H1 (cell line): ENCODE data around the gene CDKN2A. TPM values are rescaled to one million over a fixed set of nuclear protein-coding genes. Genes with fewer than 3 reads are reported as not detected.

Source experiments
- CTCF ChIA-PET: fragments of 300-600 bp; sonication (Branson Sonifier 250); formaldehyde crosslinking; loops from one replicate; lab custom pipeline; 2021; ENCODE audit not compliant: partially characterized antibody; lab: Charles Lee
- POLR2A ChIA-PET: fragments of 300-600 bp; sonication (Branson Sonifier 250); formaldehyde crosslinking; loops from one replicate; lab custom pipeline; 2021; ENCODE audit warnings: inconsistent platforms; ENCODE audit not compliant: partially characterized antibody; lab: Charles Lee
- DNase-seq, 2 experiments: peaks; one replicate each; pipeline versions ENCODE4 v3.0.0 to v3.0.0-alpha.2; 2010 to 2022; ENCODE audit warnings: low spot score in 2 of 2, low read depth in 1 of 2, mixed read lengths in 1 of 2
- FAIRE-seq: peaks from 2 replicates; lab custom pipeline; 2011; peaks lifted over from hg19 to GRCh38; lab: Jason Lieb, UNC
- H2AFZ ChIP-seq: 2 replicates; pipeline ENCODE4 v1.8.1; 2012; ENCODE audit warnings: low read length, inconsistent platforms
- H2AK5ac ChIP-seq: 2 replicates; pipeline ENCODE4 v1.6.1; 2013; ENCODE audit warnings: low read depth, low read length
- H2BK120ac ChIP-seq: replicated peaks from 2 replicates; pipeline ENCODE3; 2013; ENCODE audit warnings: low read depth, low read length, inconsistent platforms
- H2BK12ac ChIP-seq: 2 replicates; pipeline ENCODE4 v1.6.1; 2013; ENCODE audit warnings: low read depth, low read length
- H2BK15ac ChIP-seq: 2 replicates; pipeline ENCODE4 v1.6.1; 2013; ENCODE audit warnings: low read length
- H2BK20ac ChIP-seq: 2 replicates; pipeline ENCODE4 v1.6.1; 2013; ENCODE audit warnings: low read length
- H2BK5ac ChIP-seq: 2 replicates; pipeline ENCODE4 v1.6.1; 2013; ENCODE audit warnings: low read depth, low read length
- H3K14ac ChIP-seq: 2 replicates; pipeline ENCODE4 v1.6.1; 2013; ENCODE audit warnings: inconsistent platforms; ENCODE audit not compliant: insufficient read length
- H3K18ac ChIP-seq: 2 replicates; pipeline ENCODE4 v1.6.1; 2013; ENCODE audit warnings: low read length; ENCODE audit errors: extremely low read depth
- H3K23ac ChIP-seq: 2 replicates; pipeline ENCODE4 v1.6.1; 2013; ENCODE audit warnings: inconsistent platforms; ENCODE audit not compliant: insufficient read length
- H3K23me2 ChIP-seq: 2 replicates; pipeline ENCODE4 v1.6.1; 2013; ENCODE audit warnings: low read depth, low read length
- H3K27ac ChIP-seq: 2 replicates; pipeline ENCODE4 v1.6.1; 2011; ENCODE audit warnings: low read depth, low read length, inconsistent platforms
- H3K27me3 ChIP-seq, 4 experiments: replicated peaks in 1 of 4; 1 replicate in 1 of 4; 2 replicates in 3 of 4; pipeline versions ENCODE4 v1.6.1 to v1.8.1; 2011 to 2013; ENCODE audit warnings: low read length in 3 of 4, mild to moderate bottlenecking in 3 of 4, inconsistent platforms in 2 of 4, mixed read lengths in 2 of 4, moderate library complexity in 1 of 4; ENCODE audit not compliant: control insufficient read depth in 3 of 4, insufficient read depth in 3 of 4; ENCODE audit errors: extremely low read depth in 1 of 4
- H3K36me3 ChIP-seq, 4 experiments: 2 replicates each; pipeline versions ENCODE4 v1.6.1 to v1.8.1; 2011 to 2013; ENCODE audit warnings: mild to moderate bottlenecking in 4 of 4, low read length in 3 of 4, moderate library complexity in 2 of 4, control low read depth in 1 of 4, inconsistent platforms in 1 of 4; ENCODE audit not compliant: insufficient read depth in 4 of 4, control insufficient read depth in 2 of 4
- H3K4ac ChIP-seq: replicated peaks from 2 replicates; pipeline ENCODE3; 2013; ENCODE audit warnings: low read length, low read depth, mixed read lengths, inconsistent platforms; ENCODE audit not compliant: insufficient read length
- H3K4me1 ChIP-seq, 4 experiments: replicated peaks in 1 of 4; 1 replicate in 1 of 4; 2 replicates in 3 of 4; pipeline versions ENCODE4 v1.6.1 to v1.8.1; 2011 to 2013; ENCODE audit warnings: low read length in 3 of 4, inconsistent platforms in 2 of 4, mixed read lengths in 1 of 4; ENCODE audit not compliant: insufficient read depth in 4 of 4, control insufficient read depth in 3 of 4
- H3K4me2 ChIP-seq, 2 experiments: 2 replicates each; pipeline versions ENCODE4 v1.6.1 to v1.8.1; 2011 to 2013; ENCODE audit warnings: low read depth in 2 of 2, low read length in 2 of 2, control low read depth in 1 of 2, inconsistent platforms in 1 of 2, mild to moderate bottlenecking in 1 of 2; ENCODE audit not compliant: insufficient read depth in 1 of 2
- H3K4me3 ChIP-seq, 4 experiments: fragments of 200-600, 300-600 bp in 1 of 4; sonication (generic), shearing (Covaris generic), sonication (Bioruptor Twin) in 1 of 4; 2 replicates each; pipeline versions ENCODE4 v1.5.1 to v1.8.1; 2011 to 2016; ENCODE audit warnings: low read length in 4 of 4, low read depth in 3 of 4, control low read depth in 2 of 4, inconsistent platforms in 2 of 4, mild to moderate bottlenecking in 2 of 4, mixed read lengths in 1 of 4, moderate library complexity in 1 of 4; ENCODE audit not compliant: insufficient read depth in 2 of 4; ENCODE audit errors: extremely low read depth in 1 of 4
- H3K56ac ChIP-seq: replicated peaks from 2 replicates; pipeline ENCODE3; 2013; ENCODE audit warnings: low read depth, mild to moderate bottlenecking, mixed read lengths, low read length, inconsistent platforms; ENCODE audit not compliant: insufficient read length
- H3K79me1 ChIP-seq: 2 replicates; pipeline ENCODE4 v1.6.1; 2013; ENCODE audit warnings: low read depth, low read length, control low read depth
- H3K79me2 ChIP-seq, 2 experiments: 2 replicates each; pipeline versions ENCODE4 v1.6.1 to v1.8.1; 2012 to 2013; ENCODE audit warnings: low read length in 2 of 2, mild to moderate bottlenecking in 2 of 2, inconsistent platforms in 1 of 2; ENCODE audit not compliant: insufficient read depth in 2 of 2, control insufficient read depth in 1 of 2
- H3K9ac ChIP-seq, 4 experiments: replicated peaks in 1 of 4; 1 replicate in 1 of 4; 2 replicates in 3 of 4; pipeline versions ENCODE4 v1.6.1 to v1.8.1; 2011 to 2013; ENCODE audit warnings: low read depth in 3 of 4, low read length in 3 of 4, control low read depth in 2 of 4, mild to moderate bottlenecking in 2 of 4, moderate library complexity in 2 of 4, inconsistent platforms in 1 of 4; ENCODE audit errors: extremely low read depth in 1 of 4
- H3K9me3 ChIP-seq, 2 experiments: 2 replicates each; pipeline versions ENCODE4 v1.6.1 to v1.8.1; 2012 to 2013; ENCODE audit warnings: mild to moderate bottlenecking in 2 of 2, moderate library complexity in 2 of 2, control low read depth in 1 of 2, inconsistent platforms in 1 of 2, low read depth in 1 of 2, low read length in 1 of 2, mixed read lengths in 1 of 2; ENCODE audit not compliant: insufficient read depth in 2 of 2
- H4K20me1 ChIP-seq, 2 experiments: replicated peaks in 1 of 2; 2 replicates each; pipeline versions ENCODE3 to v1.8.1; 2011 to 2013; ENCODE audit warnings: inconsistent platforms in 2 of 2, low read length in 2 of 2, mild to moderate bottlenecking in 1 of 2; ENCODE audit not compliant: insufficient read depth in 2 of 2, control insufficient read depth in 1 of 2
- H4K5ac ChIP-seq: 2 replicates; pipeline ENCODE4 v1.6.1; 2013; ENCODE audit warnings: low read length, low read depth, mixed read lengths, inconsistent platforms; ENCODE audit not compliant: insufficient read length
- H4K8ac ChIP-seq: 2 replicates; pipeline ENCODE4 v1.8.0; 2013; ENCODE audit warnings: mild to moderate bottlenecking, moderate library complexity, low read length, inconsistent platforms; ENCODE audit not compliant: insufficient read depth; ENCODE audit errors: extremely low read depth
- H4K91ac ChIP-seq: replicated peaks from 2 replicates; pipeline ENCODE3; 2013; ENCODE audit warnings: low read length, mixed read lengths, inconsistent platforms; ENCODE audit not compliant: insufficient read length
- ASH2L ChIP-seq: fragments of 200-600, 300-600 bp; sonication (generic); IDR thresholded peaks from one replicate; pipeline ENCODE4 v1.7.1; 2017; ENCODE audit warnings: low read length
- BRCA1 ChIP-seq: IDR thresholded peaks from 2 replicates; pipeline ENCODE4 v1.6.1; 2012; ENCODE audit warnings: low read depth, low read length, improper control_type of control experiment
- CBX5 ChIP-seq: fragments of 300-800, 300-1000 bp; sonication (generic); IDR thresholded peaks from 2 replicates; pipeline ENCODE4 v1.7.1; 2016; ENCODE audit warnings: antibody characterized with exemption, low read length, low read depth
- CBX8 ChIP-seq: fragments of 300-800, 300-1000 bp; sonication (generic); IDR thresholded peaks from 2 replicates; pipeline ENCODE4 v1.7.1; 2016; ENCODE audit warnings: low read depth, low read length, borderline replicate concordance
- CEBPB ChIP-seq: IDR thresholded peaks from 2 replicates; pipeline ENCODE4 v1.6.1; 2012; ENCODE audit warnings: low read depth, low read length
- EP300 ChIP-seq, 2 experiments: IDR thresholded peaks; 1 replicate in 1 of 2; 2 replicates in 1 of 2; pipeline ENCODE4 v1.6.1; 2011 to 2012; ENCODE audit warnings: low read depth in 2 of 2, low read length in 2 of 2, mild to moderate bottlenecking in 2 of 2, borderline replicate concordance in 1 of 2, inconsistent platforms in 1 of 2, moderate library complexity in 1 of 2
- JUND ChIP-seq: IDR thresholded peaks from 2 replicates; pipeline ENCODE4 v1.6.1; 2011; ENCODE audit warnings: mild to moderate bottlenecking, improper control_type of control experiment, low read length
- KDM4A ChIP-seq: IDR thresholded peaks from one replicate; pipeline ENCODE4 v1.7.1; 2012; ENCODE audit warnings: low read depth, mild to moderate bottlenecking, moderate library complexity, low read length, inconsistent platforms; ENCODE audit not compliant: severe bottlenecking
- KDM5A ChIP-seq: fragments of 200-600 bp; IDR thresholded peaks from 2 replicates; pipeline ENCODE4 v1.7.1; 2012; ENCODE audit warnings: mild to moderate bottlenecking, low read length, inconsistent platforms, mixed read lengths
- USF2 ChIP-seq: IDR thresholded peaks from 2 replicates; pipeline ENCODE4 v1.6.1; 2011; ENCODE audit warnings: low read length, improper control_type of control experiment
- WGBS, 2 experiments: shearing (Covaris generic) in 1 of 2; methylation state at CpG; one replicate each; pipeline versions ENCODE4 v1.1.6 to v1.1.7; 2013 to 2015; ENCODE audit warnings: low lambda C conversion rate in 2 of 2, mixed read lengths in 2 of 2, inconsistent platforms in 1 of 2, low coverage in 1 of 2, missing lambda C conversion rate in 1 of 2; ENCODE audit not compliant: insufficient replicate concordance in 2 of 2, insufficient coverage in 1 of 2, insufficient read length in 1 of 2; ENCODE audit errors: extremely low coverage in 1 of 2, missing lambda C conversion rate in 1 of 2; 5-methylcytosine and 5-hydroxymethylcytosine counted together
- polyA plus RNA-seq, 7 experiments: library from polyadenylated mRNA; depleted of rRNA in 3 of 7; stranded (reverse) in 5 of 7; unstranded in 2 of 7; fragments of >200 nt in 5 of 7; fragments of 200-250 nt in 2 of 7; gene quantifications; 1 replicate in 5 of 7; 2 replicates in 1 of 7; 4 replicates in 1 of 7; pipeline versions ENCODE4 v1.2.1 to v1.2.3, GENCODE V29; 2011 to 2013; ENCODE audit warnings: missing spikeins in 2 of 7, mixed read lengths in 2 of 7
- total RNA-seq: library from RNA; stranded (reverse); fragmentation: NEBNext Ultra II Directional; extraction: Animal tissue kit (Norgen Biotek cat#: 25700); gene quantifications from 2 replicates; pipeline ENCODE4 v1.2.1, GENCODE V29; 2021
- TF ChIP-seq, protein P1 (sequence below): IDR thresholded peaks from 2 replicates; pipeline ENCODE4 v1.6.1; 2011; ENCODE audit warnings: low read depth, mild to moderate bottlenecking, low read length; ENCODE audit not compliant: insufficient read depth

Gene CDKN2A
- total and polyA plus RNA-seq, 2 of the 8 experiments (the other 6 are each of a cell fraction or from before 2014, with no cell fraction given): 0.51 to 0.73 TPM

DNA sequence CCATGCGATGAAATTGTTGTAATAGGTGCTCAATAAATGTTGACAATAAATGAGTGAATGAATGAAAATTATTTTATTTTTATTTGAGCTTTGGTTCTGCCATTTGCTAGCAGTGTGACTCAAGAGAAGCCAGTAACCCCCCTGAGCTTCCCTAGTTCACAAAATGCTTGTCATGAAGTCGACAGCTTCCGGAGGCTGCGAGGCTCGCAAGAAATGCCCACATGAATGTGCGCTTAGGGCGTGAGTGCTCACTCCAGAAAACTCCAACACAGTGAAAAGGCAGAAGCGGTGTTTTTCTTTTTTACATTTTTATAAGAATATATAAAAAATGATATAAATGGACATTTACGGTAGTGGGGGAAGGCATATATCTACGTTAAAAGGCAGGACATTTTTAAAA lies 26.5 kb downstream of the CDKN2A start:
- H4K5ac ChIP-seq: no peak overlapping the region
- peak overlapping the region in 1 of 2 experiments; percentile 64; a peak in 1 of 4 replicates for H3K4me2 ChIP-seq
- H2BK15ac ChIP-seq: no peak overlapping the region
- no peak overlapping the region for H2BK120ac ChIP-seq
- peaks cover 78 to 99% (median 89%) of the 10 kb centered on the region in 4 experiments for H3K27me3 ChIP-seq
- H3K18ac ChIP-seq: no peak overlapping the region
- H3K79me1 ChIP-seq: no peaks in the 10 kb centered on the region
- peaks cover 14 to 35% of the 10 kb centered on the region in 2 experiments for H4K20me1 ChIP-seq
- 0 out of 8 replicates have a peak overlapping the region, but pooled peaks of 1 of the 4 experiments have one; percentile 24 for H3K4me3 ChIP-seq
- no peak overlapping the region for H2BK5ac ChIP-seq
- no peak overlapping the region for H2BK12ac ChIP-seq
- H3K14ac ChIP-seq: no peak overlapping the region
- H4K8ac ChIP-seq: peak overlapping the region; percentile 76; the same call in 1 of the 2 replicates
- peaks cover 0 to 8% (median 0%) of the 10 kb centered on the region in 4 experiments; a peak in 2 of 8 replicates for H3K36me3 ChIP-seq
- 0 out of 4 replicates have a peak, but pooled peaks cover 0 to 3% of the 10 kb centered on the region in 2 experiments for H3K9me3 ChIP-seq
- H2BK20ac ChIP-seq: no peak overlapping the region
- POLR2A ChIA-PET: interaction anchor here (1.2 kb wide), 1 partner anchor 127 kb away, joined by 3 read pairs; no protein-coding TSS in a partner anchor
- no peak overlapping the region for H2AK5ac ChIP-seq
- no peak overlapping the region for H3K23ac ChIP-seq
- FAIRE-seq (no peak), DNase-seq (no peak)
- H3K27ac ChIP-seq: no peak overlapping the region
- WGBS, 2 experiments: 14% methylated on average over 10 of the region's 10 CpGs; no CpG with 5 or more reads in 1 of the 2 experiments
- H2AFZ ChIP-seq: no peak overlapping the region
- H3K23me2 ChIP-seq: no peaks in the 10 kb centered on the region; the same call in 1 of the 2 replicates
- H3K9ac ChIP-seq: no peak overlapping the region
- H3K79me2 ChIP-seq: no peaks in the 10 kb centered on the region
- H3K4me1 ChIP-seq: peaks cover 7 to 25% (median 14%) of the 10 kb centered on the region in 4 experiments
- CTCF ChIA-PET: interaction anchor here (0.7 to 7.4 kb wide), 6 partner anchors 13 to 150 kb away, joined by 3 to 57 read pairs (median 4); partner anchors contain the start of gene CDKN2B
- H3K56ac ChIP-seq: no peak overlapping the region
- no peak overlapping the region for H3K4ac ChIP-seq
- no peak overlapping the region for H4K91ac ChIP-seq
- TF ChIP-seq KDM5A (no peak), ASH2L (no peak), CEBPB (no peak), KDM4A (no peak), EP300 (IDR thresholded peaks at IDR 0.05; ENCODE audit: borderline replicate concordance in 1 of 2, low read depth in 2 of 2, low read length in 2 of 2) (no peak), USF2 (no peak), CBX5 (no peak), CBX8 (no peak; the same call in 1 of the 2 replicates), BRCA1 (no peak), JUND (no peak)
- TF ChIP-seq, protein P1, sequence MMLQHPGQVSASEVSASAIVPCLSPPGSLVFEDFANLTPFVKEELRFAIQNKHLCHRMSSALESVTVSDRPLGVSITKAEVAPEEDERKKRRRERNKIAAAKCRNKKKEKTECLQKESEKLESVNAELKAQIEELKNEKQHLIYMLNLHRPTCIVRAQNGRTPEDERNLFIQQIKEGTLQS: no peak
